SK-N-SH treated with all-trans-retinoic acid at 6 μM for 48 hours (cell line): ENCODE measurements around the gene NUDT9.

Experiments used
- ATAC-seq: fragments of 200-7000 bp; cut with Tn5 transposase; 3 replicates; pipeline ENCODE4 v1.9.1; 2020; ENCODE audit warnings: mild to moderate bottlenecking, moderate library complexity
- ARNTL ChIP-seq: fragments of 450-650 bp; formaldehyde crosslinking; IDR thresholded peaks from 2 replicates; pipeline ENCODE4 v1.5.0; 2020; ENCODE audit warnings: low read depth, mild to moderate bottlenecking, moderate library complexity, borderline replicate concordance
- BACH2 ChIP-seq: fragments of 250-450 bp; sonication (Bioruptor Pico); IDR thresholded peaks from 2 replicates; pipeline ENCODE4 v1.9.0; 2021; ENCODE audit warnings: mild to moderate bottlenecking, borderline replicate concordance
- CREB5 ChIP-seq: fragments of 250-450 bp; sonication (Bioruptor Pico); IDR thresholded peaks from 2 replicates; pipeline ENCODE4 v1.5.1; 2020; ENCODE audit warnings: low read depth, mild to moderate bottlenecking, moderate library complexity
- CSDC2 ChIP-seq: fragments of 250-450 bp; sonication (Bioruptor Pico); IDR thresholded peaks from 2 replicates; pipeline ENCODE4 v1.5.0; 2020; ENCODE audit warnings: mild to moderate bottlenecking, moderate library complexity
- ESRRG ChIP-seq: fragments of 250-450 bp; sonication (Bioruptor Pico); IDR thresholded peaks from 2 replicates; pipeline ENCODE4 v1.6.1; 2021; ENCODE audit warnings: mild to moderate bottlenecking
- GLIS3 ChIP-seq: fragments of 250-450 bp; sonication (Bioruptor Pico); IDR thresholded peaks from 2 replicates; pipeline ENCODE4 v1.5.0; 2020; ENCODE audit warnings: mild to moderate bottlenecking, moderate library complexity
- ISL1 ChIP-seq: fragments of 250-450 bp; sonication (Bioruptor Pico); IDR thresholded peaks from 2 replicates; pipeline ENCODE4 v2.1.2; 2022; ENCODE audit warnings: mild to moderate bottlenecking, moderate library complexity
- OSR1 ChIP-seq: fragments of 250-450 bp; sonication (Bioruptor Pico); IDR thresholded peaks from 2 replicates; pipeline ENCODE4 v1.8.0; 2022; ENCODE audit warnings: moderate library complexity, mild to moderate bottlenecking, inconsistent platforms
- PATZ1 ChIP-seq: fragments of 250-450 bp; sonication (Bioruptor Pico); IDR thresholded peaks from 2 replicates; pipeline ENCODE4 v1.8.0; 2020; ENCODE audit warnings: mild to moderate bottlenecking, moderate library complexity, borderline replicate concordance
- RARB ChIP-seq: fragments of 250-450 bp; sonication (Bioruptor Pico); IDR thresholded peaks from 2 replicates; pipeline ENCODE4 v1.8.0; 2021; ENCODE audit warnings: mild to moderate bottlenecking, moderate library complexity
- TCF4 ChIP-seq: fragments of 250-450 bp; sonication (Bioruptor Pico); IDR thresholded peaks from 2 replicates; pipeline ENCODE4 v1.8.0; 2021; ENCODE audit warnings: mild to moderate bottlenecking, moderate library complexity, borderline replicate concordance
- TOX ChIP-seq: fragments of 250-450 bp; sonication (Bioruptor Pico); IDR thresholded peaks from 2 replicates; pipeline ENCODE4 v1.8.0; 2021; ENCODE audit warnings: mild to moderate bottlenecking, moderate library complexity, borderline replicate concordance
- ZC3H10 ChIP-seq: fragments of 250-450 bp; sonication (Bioruptor Pico); IDR thresholded peaks from 2 replicates; pipeline ENCODE4 v1.5.1; 2021; ENCODE audit warnings: mild to moderate bottlenecking, moderate library complexity
- ZFP3 ChIP-seq: fragments of 250-450 bp; sonication (Bioruptor Pico); IDR thresholded peaks from 2 replicates; pipeline ENCODE4 v1.5.0; 2020; ENCODE audit warnings: mild to moderate bottlenecking, moderate library complexity
- ZFP30 ChIP-seq: fragments of 450-650 bp; formaldehyde crosslinking; IDR thresholded peaks from 2 replicates; pipeline ENCODE4 v1.5.0; 2022; ENCODE audit warnings: mild to moderate bottlenecking, moderate library complexity
- ZNF565 ChIP-seq: fragments of 450-650 bp; formaldehyde crosslinking; conservative IDR thresholded peaks from 2 replicates; pipeline ENCODE4 v1.5.0; 2020; ENCODE audit warnings: low read depth, mild to moderate bottlenecking, moderate library complexity
- ZNF70 ChIP-seq: fragments of 450-650 bp; formaldehyde crosslinking; IDR thresholded peaks from 2 replicates; pipeline ENCODE4 v1.5.0; 2020; ENCODE audit warnings: mild to moderate bottlenecking, moderate library complexity
- ZNF8 ChIP-seq: fragments of 450-650 bp; formaldehyde crosslinking; IDR thresholded peaks from 2 replicates; pipeline ENCODE4 v1.5.0; 2020; ENCODE audit warnings: mild to moderate bottlenecking, moderate library complexity
- TF ChIP-seq, protein P1 (sequence below): fragments of 250-450 bp; sonication (Bioruptor Pico); IDR thresholded peaks from 2 replicates; pipeline ENCODE4 v1.8.0; 2021; ENCODE audit warnings: low read depth, mild to moderate bottlenecking, moderate library complexity, borderline replicate concordance
- TF ChIP-seq, protein P2 (sequence below): fragments of 250-450 bp; sonication (Bioruptor Pico); IDR thresholded peaks from 2 replicates; pipeline ENCODE4 v1.5.0; 2020; ENCODE audit warnings: mild to moderate bottlenecking, moderate library complexity

NUDT9 gene

GRCh38 chr4:87428979-87429378 lies 6.6 kb downstream of the NUDT9 start (continued):
- no peak for TF ChIP-seq TCF4 (CRISPR knock-in tag)
- TF ChIP-seq GLIS3: no peak
- no peak for TF ChIP-seq OSR1 (CRISPR knock-in tag)
- no peak for TF ChIP-seq RARB (CRISPR knock-in tag)

GRCh38 chr4:87430038-87430437 lies 7.7 kb downstream of the NUDT9 start:
- ATAC-seq: no peak
- TF ChIP-seq ZNF8 (CRISPR knock-in tag): no peak
- no peak for TF ChIP-seq ZFP30 (CRISPR knock-in tag)
- no peak for TF ChIP-seq ISL1 (CRISPR knock-in tag)
- no peak for TF ChIP-seq GLIS3
- no peak for TF ChIP-seq TOX
- no peak for TF ChIP-seq RARB (CRISPR knock-in tag)
- TF ChIP-seq CSDC2 (CRISPR knock-in tag): no peak
- no peak for TF ChIP-seq ZC3H10 (CRISPR knock-in tag)

GRCh38 chr4:87433342-87433741 lies 11.0 kb downstream of the NUDT9 start:
- TF ChIP-seq ZFP30 (CRISPR knock-in tag): no peak
- no peak for TF ChIP-seq ARNTL (CRISPR knock-in tag)
- TF ChIP-seq RARB (CRISPR knock-in tag): no peak
- no peak for TF ChIP-seq TOX
- TF ChIP-seq ISL1 (CRISPR knock-in tag): no peak
- TF ChIP-seq PATZ1: no peak
- TF ChIP-seq, protein P1, sequence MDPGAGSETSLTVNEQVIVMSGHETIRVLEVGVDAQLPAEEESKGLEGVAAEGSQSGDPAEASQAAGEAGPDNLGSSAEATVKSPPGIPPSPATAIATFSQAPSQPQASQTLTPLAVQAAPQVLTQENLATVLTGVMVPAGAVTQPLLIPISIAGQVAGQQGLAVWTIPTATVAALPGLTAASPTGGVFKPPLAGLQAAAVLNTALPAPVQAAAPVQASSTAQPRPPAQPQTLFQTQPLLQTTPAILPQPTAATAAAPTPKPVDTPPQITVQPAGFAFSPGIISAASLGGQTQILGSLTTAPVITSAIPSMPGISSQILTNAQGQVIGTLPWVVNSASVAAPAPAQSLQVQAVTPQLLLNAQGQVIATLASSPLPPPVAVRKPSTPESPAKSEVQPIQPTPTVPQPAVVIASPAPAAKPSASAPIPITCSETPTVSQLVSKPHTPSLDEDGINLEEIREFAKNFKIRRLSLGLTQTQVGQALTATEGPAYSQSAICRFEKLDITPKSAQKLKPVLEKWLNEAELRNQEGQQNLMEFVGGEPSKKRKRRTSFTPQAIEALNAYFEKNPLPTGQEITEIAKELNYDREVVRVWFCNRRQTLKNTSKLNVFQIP: no peak
- TF ChIP-seq ZC3H10 (CRISPR knock-in tag): no peak
- TF ChIP-seq, protein P2, sequence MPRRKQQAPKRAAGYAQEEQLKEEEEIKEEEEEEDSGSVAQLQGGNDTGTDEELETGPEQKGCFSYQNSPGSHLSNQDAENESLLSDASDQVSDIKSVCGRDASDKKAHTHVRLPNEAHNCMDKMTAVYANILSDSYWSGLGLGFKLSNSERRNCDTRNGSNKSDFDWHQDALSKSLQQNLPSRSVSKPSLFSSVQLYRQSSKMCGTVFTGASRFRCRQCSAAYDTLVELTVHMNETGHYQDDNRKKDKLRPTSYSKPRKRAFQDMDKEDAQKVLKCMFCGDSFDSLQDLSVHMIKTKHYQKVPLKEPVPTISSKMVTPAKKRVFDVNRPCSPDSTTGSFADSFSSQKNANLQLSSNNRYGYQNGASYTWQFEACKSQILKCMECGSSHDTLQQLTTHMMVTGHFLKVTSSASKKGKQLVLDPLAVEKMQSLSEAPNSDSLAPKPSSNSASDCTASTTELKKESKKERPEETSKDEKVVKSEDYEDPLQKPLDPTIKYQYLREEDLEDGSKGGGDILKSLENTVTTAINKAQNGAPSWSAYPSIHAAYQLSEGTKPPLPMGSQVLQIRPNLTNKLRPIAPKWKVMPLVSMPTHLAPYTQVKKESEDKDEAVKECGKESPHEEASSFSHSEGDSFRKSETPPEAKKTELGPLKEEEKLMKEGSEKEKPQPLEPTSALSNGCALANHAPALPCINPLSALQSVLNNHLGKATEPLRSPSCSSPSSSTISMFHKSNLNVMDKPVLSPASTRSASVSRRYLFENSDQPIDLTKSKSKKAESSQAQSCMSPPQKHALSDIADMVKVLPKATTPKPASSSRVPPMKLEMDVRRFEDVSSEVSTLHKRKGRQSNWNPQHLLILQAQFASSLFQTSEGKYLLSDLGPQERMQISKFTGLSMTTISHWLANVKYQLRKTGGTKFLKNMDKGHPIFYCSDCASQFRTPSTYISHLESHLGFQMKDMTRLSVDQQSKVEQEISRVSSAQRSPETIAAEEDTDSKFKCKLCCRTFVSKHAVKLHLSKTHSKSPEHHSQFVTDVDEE (CRISPR knock-in tag): no peak
- TF ChIP-seq ZNF8 (CRISPR knock-in tag): no peak
- no peak for TF ChIP-seq CREB5 (CRISPR knock-in tag)
- TF ChIP-seq ZFP3 (CRISPR knock-in tag): no peak
- TF ChIP-seq ESRRG: no peak
- TF ChIP-seq ZNF565 (CRISPR knock-in tag): no peak
- TF ChIP-seq ZNF70 (CRISPR knock-in tag): no peak

GRCh38 chr4:87442889-87443288 lies 20.5 kb downstream of the NUDT9 start:
- no peak for TF ChIP-seq PATZ1
- TF ChIP-seq CREB5 (CRISPR knock-in tag): no peak
- TF ChIP-seq GLIS3: no peak
- no peak for TF ChIP-seq CSDC2 (CRISPR knock-in tag)
- TF ChIP-seq ESRRG: no peak
- TF ChIP-seq ARNTL (CRISPR knock-in tag): no peak
- TF ChIP-seq, protein P1: no peak
- no peak for TF ChIP-seq TOX
- TF ChIP-seq BACH2 (CRISPR knock-in tag): no peak
- no peak for TF ChIP-seq TCF4 (CRISPR knock-in tag)
- no peak for TF ChIP-seq ZFP3 (CRISPR knock-in tag)
- no peak for TF ChIP-seq ISL1 (CRISPR knock-in tag)
- no peak for ATAC-seq

More at GRCh38 chr4:87433342-87433741, 11.0 kb downstream of the NUDT9 start:
- no peak for ATAC-seq
